GM10266 (cell line): ENCODE measurements around the gene TNFSF8.

ENCODE experiments used
- DNase-seq: peaks from one replicate; pipeline ENCODE4 v3.0.0; 2012; ENCODE audit errors: extremely low spot score
- CTCF ChIP-seq: IDR thresholded peaks from 2 replicates; pipeline ENCODE4 v1.5.1; 2012; ENCODE audit warnings: mild to moderate bottlenecking, low read depth; ENCODE audit not compliant: control insufficient read depth, insufficient read depth; ENCODE audit errors: missing control alignments

TNFSF8 gene

GRCh38 chr9:114913656-114914055, 16.7 kb downstream of the TNFSF8 start:
- TF ChIP-seq CTCF = no peak
- DNase-seq = no peak

- no peak for TF ChIP-seq CTCF
- no peak for DNase-seq
These were observed 17.2 kb downstream of the TNFSF8 start for GRCh38 chr9:114913217-114913616.

GRCh38 chr9:114911167-114911821, 19.1 kb downstream of the TNFSF8 start:
- DNase-seq = no peak
- TF ChIP-seq CTCF = peak; percentile 36

- TF ChIP-seq CTCF = no peak
- DNase-seq = no peak
These were observed 19.9 kb downstream of the TNFSF8 start for GRCh38 chr9:114910541-114910940.

GRCh38 chr9:114909661-114910060, 20.7 kb downstream of the TNFSF8 start:
- no peak for DNase-seq
- no peak for TF ChIP-seq CTCF

GRCh38 chr9:114908805-114909448, 21.5 kb downstream of the TNFSF8 start:
- no peak for DNase-seq
- no peak for TF ChIP-seq CTCF

- no peak for TF ChIP-seq CTCF
- DNase-seq = no peak
These were observed 22.2 kb downstream of the TNFSF8 start for GRCh38 chr9:114908104-114908622.
